OCI-LY3 (cell line): ENCODE results near the gene COA7.
"Not testable (repeated sequence)": the region's sequence is repeated elsewhere in the genome, so short reads cannot be mapped to it uniquely, and the experiment has no call there.

Source experiments
- H2AFZ ChIP-seq: fragments of 200-600, 300-600 bp; shearing (Covaris generic); 2 replicates; pipeline ENCODE4 v1.6.0; 2014; ENCODE audit warnings: antibody characterized with exemption, low read depth, low read length
- H3K27ac ChIP-seq: fragments of 200-600, 300-600 bp; sonication (generic); 2 replicates; pipeline ENCODE4 v1.5.1; 2014; ENCODE audit warnings: mild to moderate bottlenecking, low read length, moderate library complexity, mixed read lengths
- H3K27me3 ChIP-seq: fragments of 200-600, 300-600 bp; sonication (generic); 2 replicates; pipeline ENCODE4 v1.6.1; 2014; ENCODE audit warnings: low read depth, low read length, mixed read lengths
- H3K36me3 ChIP-seq: fragments of 200-600, 300-600 bp; sonication (generic); replicated peaks from 2 replicates; pipeline ENCODE3; 2014; ENCODE audit warnings: low read depth, low read length, mixed read lengths
- H3K4me1 ChIP-seq: fragments of 300-600, 200-600 bp; sonication (generic); 2 replicates; pipeline ENCODE4 v1.6.1; 2014; ENCODE audit warnings: low read length, mixed read lengths
- H3K4me2 ChIP-seq: fragments of 200-600, 300-600 bp; sonication (generic); 2 replicates; pipeline ENCODE4 v1.6.1; 2014; ENCODE audit warnings: low read length, mixed read lengths
- H3K4me3 ChIP-seq: fragments of 300-600, 200-600 bp; sonication (generic); 2 replicates; pipeline ENCODE4 v1.5.1; 2014; ENCODE audit warnings: antibody characterized with exemption, mild to moderate bottlenecking, low read length, moderate library complexity
- H3K79me2 ChIP-seq: fragments of 300-600, 200-600 bp; shearing (Covaris generic); 2 replicates; pipeline ENCODE4 v1.6.1; 2014; ENCODE audit warnings: mild to moderate bottlenecking, low read length, mixed read lengths
- H3K9ac ChIP-seq: fragments of 300-600, 200-600 bp; shearing (Covaris generic); 2 replicates; pipeline ENCODE4 v1.6.0; 2014; ENCODE audit warnings: mild to moderate bottlenecking, low read length, moderate library complexity
- H3K9me3 ChIP-seq: fragments of 200-600, 300-600 bp; shearing (Covaris generic); 2 replicates; pipeline ENCODE4 v1.6.1; 2014; ENCODE audit warnings: low read length, mixed read lengths; ENCODE audit not compliant: insufficient read depth
- H4K20me1 ChIP-seq: fragments of 200-600, 300-600 bp; sonication (generic); 2 replicates; pipeline ENCODE4 v1.6.1; 2016; ENCODE audit warnings: low read length, mixed read lengths; ENCODE audit not compliant: insufficient read depth
- EZH2phosphoT487 ChIP-seq: fragments of 200-600 bp; shearing (Covaris generic); IDR thresholded peaks from 2 replicates; pipeline ENCODE4 v1.6.1; 2018; ENCODE audit warnings: antibody characterized with exemption, mixed run types, low read depth
- TF ChIP-seq, protein P1 (sequence below): fragments of 200-600, 300-600 bp; sonication (generic); IDR thresholded peaks from 2 replicates; pipeline ENCODE4 v1.5.1; 2014; ENCODE audit warnings: antibody characterized with exemption, low read length, low read depth

Gene COA7

DNA sequence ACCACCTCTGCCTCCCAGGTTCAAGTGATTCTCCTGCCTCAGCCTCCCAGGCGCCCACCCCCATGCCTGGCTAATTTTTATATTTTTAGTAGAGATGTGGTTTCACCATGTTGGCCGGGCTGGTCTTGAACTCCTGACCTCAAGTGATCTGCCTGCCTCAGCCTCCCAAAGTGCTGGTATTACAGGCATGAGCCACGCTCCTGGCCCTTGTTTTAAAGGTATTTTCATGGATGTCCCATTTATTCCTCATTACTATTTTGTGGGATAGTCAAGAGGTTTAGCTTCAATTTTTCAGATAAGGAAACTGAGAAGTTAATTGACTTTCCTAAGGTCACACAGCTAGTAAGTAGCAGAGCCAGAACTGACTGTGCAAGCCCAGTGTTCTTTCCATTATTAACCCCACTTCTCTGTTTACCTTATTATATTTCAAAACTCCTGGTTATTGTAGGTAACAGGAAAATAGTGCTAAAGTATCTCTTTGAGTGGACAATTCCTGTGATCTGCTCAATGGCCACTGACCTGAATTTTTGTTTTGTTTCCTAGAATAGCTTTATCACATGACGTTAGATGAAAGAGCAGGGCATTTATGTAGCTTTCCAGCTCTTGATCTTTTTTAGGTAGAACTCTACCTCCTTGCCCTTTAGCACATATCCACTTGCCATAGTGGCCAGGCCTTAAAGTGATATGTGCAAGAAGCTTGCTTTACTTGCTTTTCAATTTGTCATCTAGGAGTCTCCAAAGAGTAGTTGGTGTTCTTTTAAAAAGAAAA is 41.7 kb upstream of the COA7 start:
- Histone ChIP-seq H3K9me3 (no peaks in the 10 kb centered on the region), H3K36me3 (no peaks in the 10 kb centered on the region), H2AFZ (no peak overlapping the region), H3K9ac (no peak overlapping the region), H3K79me2 (0 out of 2 replicates have a peak, but pooled peaks cover 3% of the 10 kb centered on the region), H3K27ac (no peak overlapping the region), H3K4me2 (no peak overlapping the region), H4K20me1 (no peaks in the 10 kb centered on the region), H3K4me1 (no peaks in the 10 kb centered on the region), H3K27me3 (no peaks in the 10 kb centered on the region), H3K4me3 (no peak overlapping the region)
- TF ChIP-seq, protein P1, sequence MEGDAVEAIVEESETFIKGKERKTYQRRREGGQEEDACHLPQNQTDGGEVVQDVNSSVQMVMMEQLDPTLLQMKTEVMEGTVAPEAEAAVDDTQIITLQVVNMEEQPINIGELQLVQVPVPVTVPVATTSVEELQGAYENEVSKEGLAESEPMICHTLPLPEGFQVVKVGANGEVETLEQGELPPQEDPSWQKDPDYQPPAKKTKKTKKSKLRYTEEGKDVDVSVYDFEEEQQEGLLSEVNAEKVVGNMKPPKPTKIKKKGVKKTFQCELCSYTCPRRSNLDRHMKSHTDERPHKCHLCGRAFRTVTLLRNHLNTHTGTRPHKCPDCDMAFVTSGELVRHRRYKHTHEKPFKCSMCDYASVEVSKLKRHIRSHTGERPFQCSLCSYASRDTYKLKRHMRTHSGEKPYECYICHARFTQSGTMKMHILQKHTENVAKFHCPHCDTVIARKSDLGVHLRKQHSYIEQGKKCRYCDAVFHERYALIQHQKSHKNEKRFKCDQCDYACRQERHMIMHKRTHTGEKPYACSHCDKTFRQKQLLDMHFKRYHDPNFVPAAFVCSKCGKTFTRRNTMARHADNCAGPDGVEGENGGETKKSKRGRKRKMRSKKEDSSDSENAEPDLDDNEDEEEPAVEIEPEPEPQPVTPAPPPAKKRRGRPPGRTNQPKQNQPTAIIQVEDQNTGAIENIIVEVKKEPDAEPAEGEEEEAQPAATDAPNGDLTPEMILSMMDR = no peak
- no peak for TF ChIP-seq EZH2phosphoT487

DNA sequence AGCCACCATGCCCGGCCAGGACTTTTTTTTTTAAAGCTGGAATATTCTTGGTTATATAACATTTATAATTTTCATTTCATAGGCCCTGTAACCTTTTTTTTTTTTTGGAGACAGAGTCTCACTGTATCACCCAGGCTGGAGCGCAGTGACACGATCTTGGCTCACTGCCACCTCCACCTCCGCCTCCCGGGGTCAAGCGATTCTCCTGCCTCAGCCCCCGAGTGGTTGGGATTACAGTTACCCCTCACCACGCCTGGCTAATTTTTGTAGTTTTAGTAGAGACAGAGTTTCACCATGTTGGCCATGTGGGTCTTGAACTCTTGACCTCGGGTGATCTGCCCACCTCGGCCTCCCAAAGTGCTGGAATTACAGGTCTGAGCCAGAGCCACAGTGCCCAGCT is 40.7 kb upstream of the COA7 start:
- no peaks in the 10 kb centered on the region for H3K36me3 ChIP-seq
- no peak overlapping the region for H3K4me3 ChIP-seq
- H3K27ac ChIP-seq = no peak overlapping the region
- no peak overlapping the region for H3K4me2 ChIP-seq
- 0 out of 2 replicates have a peak, but pooled peaks cover 3% of the 10 kb centered on the region for H3K79me2 ChIP-seq
- no peak overlapping the region for H3K9ac ChIP-seq
- H4K20me1 ChIP-seq = no peaks in the 10 kb centered on the region
- H3K27me3 ChIP-seq = no peaks in the 10 kb centered on the region
- TF ChIP-seq, protein P1 = no peak
- TF ChIP-seq EZH2phosphoT487 = no peak
- no peak overlapping the region for H2AFZ ChIP-seq
- H3K4me1 ChIP-seq = no peaks in the 10 kb centered on the region
- H3K9me3 ChIP-seq = no peaks in the 10 kb centered on the region

DNA sequence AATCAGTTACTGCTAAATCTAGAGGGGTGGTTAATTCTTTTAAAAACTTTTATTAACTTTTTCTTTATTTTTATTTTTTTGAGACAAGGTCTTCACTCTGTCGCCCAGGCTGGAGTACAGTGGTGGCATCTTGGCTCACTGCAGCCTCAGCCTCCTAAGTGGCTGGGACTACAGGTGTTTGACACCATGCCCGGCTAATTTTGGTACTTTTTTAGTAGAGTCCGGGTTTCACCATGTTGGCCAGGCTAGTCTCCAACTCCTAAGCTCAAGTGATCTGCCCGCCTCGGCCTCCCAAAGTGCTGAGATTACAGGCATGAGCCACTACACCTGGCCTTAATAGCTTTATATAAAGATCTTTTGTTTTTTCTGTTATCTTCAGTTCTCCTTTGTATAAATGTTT is 40.0 kb upstream of the COA7 start:
- no peak overlapping the region for H2AFZ ChIP-seq
- 0 out of 2 replicates have a peak, but pooled peaks cover 3% of the 10 kb centered on the region for H3K79me2 ChIP-seq
- H3K27me3 ChIP-seq = no peaks in the 10 kb centered on the region
- no peak overlapping the region for H3K4me3 ChIP-seq
- no peaks in the 10 kb centered on the region for H3K9me3 ChIP-seq
- H3K4me2 ChIP-seq = no peak overlapping the region
- TF ChIP-seq, protein P1 = no peak
- TF ChIP-seq EZH2phosphoT487 = no peak
- H3K4me1 ChIP-seq = no peaks in the 10 kb centered on the region
- no peak overlapping the region for H3K9ac ChIP-seq
- H3K27ac ChIP-seq = no peak overlapping the region
- no peaks in the 10 kb centered on the region for H4K20me1 ChIP-seq
- H3K36me3 ChIP-seq = no peaks in the 10 kb centered on the region

DNA sequence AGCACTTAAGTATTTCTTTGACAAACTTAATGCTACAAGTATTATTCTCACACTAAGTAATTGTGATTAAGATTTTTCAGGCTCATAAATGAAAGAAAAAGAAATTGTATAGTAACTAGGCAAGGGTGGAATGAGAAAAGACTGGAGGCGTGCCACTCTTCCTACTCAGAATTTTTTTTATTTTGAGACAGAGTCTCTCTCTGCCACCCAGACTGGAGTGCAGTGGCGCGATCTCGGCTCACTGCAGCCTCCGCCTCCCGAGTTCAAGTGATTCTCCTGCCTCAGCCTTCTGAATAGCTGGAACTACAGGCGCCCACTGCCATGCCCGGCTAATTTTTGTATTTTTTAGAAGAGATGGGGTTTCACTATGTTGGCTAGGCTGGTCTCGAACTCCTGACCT is 37.2 kb upstream of the COA7 start:
- H2AFZ ChIP-seq, H3K9me3 ChIP-seq, H3K79me2 ChIP-seq, H3K27me3 ChIP-seq, H3K4me1 ChIP-seq, H3K4me2 ChIP-seq, H3K9ac ChIP-seq, H4K20me1 ChIP-seq, H3K27ac ChIP-seq, H3K36me3 ChIP-seq, H3K4me3 ChIP-seq: not testable (repeated sequence)
